Aorta (tissue), 5 donors: ENCODE data around the gene C13orf42. TPM values are rescaled to one million over a fixed set of nuclear protein-coding genes. Genes with fewer than 3 reads are reported as not detected.

Experiments used
- ATAC-seq: fragments of 200-7000 bp; cut with Tn5 transposase; one replicate; pipeline ENCODE4 v1.9.1; 2022; ENCODE audit warnings: moderate library complexity; ENCODE audit not compliant: low FRiP score
- DNase-seq, 2 donors: peaks; one replicate each; pipeline ENCODE4 v3.0.0-alpha.2; 2020
- H3K27ac ChIP-seq, 2 donors: one replicate each; pipeline ENCODE4 v1.5.1; 2013; ENCODE audit warnings: low read length in 2 of 2, mild to moderate bottlenecking in 2 of 2, moderate library complexity in 2 of 2, control low read depth in 1 of 2, inconsistent platforms in 1 of 2, low read depth in 1 of 2
- H3K27me3 ChIP-seq, 2 donors: one replicate each; pipeline ENCODE4 v1.6.1; 2013; ENCODE audit warnings: control low read depth in 1 of 2, low read length in 1 of 2, mild to moderate bottlenecking in 1 of 2, moderate library complexity in 1 of 2; ENCODE audit not compliant: insufficient read depth in 2 of 2, control insufficient read depth in 1 of 2
- H3K36me3 ChIP-seq, 2 donors: one replicate each; pipeline ENCODE4 v1.6.1; 2013; ENCODE audit warnings: control low read depth in 1 of 2, low read length in 1 of 2, mild to moderate bottlenecking in 1 of 2; ENCODE audit not compliant: insufficient read depth in 2 of 2, control insufficient read depth in 1 of 2
- H3K4me1 ChIP-seq, 2 donors: one replicate each; pipeline ENCODE4 v1.6.1; 2013; ENCODE audit warnings: low read length in 2 of 2, control low read depth in 1 of 2, mild to moderate bottlenecking in 1 of 2, moderate library complexity in 1 of 2; ENCODE audit not compliant: insufficient read depth in 2 of 2, control insufficient read depth in 1 of 2
- H3K4me3 ChIP-seq, 2 donors: one replicate each; pipeline ENCODE4 v1.5.1; 2013; ENCODE audit warnings: low read length in 2 of 2, control low read depth in 1 of 2, mild to moderate bottlenecking in 1 of 2
- H3K9me3 ChIP-seq: one replicate; pipeline ENCODE4 v1.6.1; 2013; ENCODE audit warnings: mild to moderate bottlenecking, low read length; ENCODE audit not compliant: control insufficient read depth
- WGBS, 2 donors: extraction: QIAGEN DNeasy Blood & Tissue Kit; methylation state at CpG; one replicate each; pipeline ENCODE4 v1.1.7; 2013; 5-methylcytosine and 5-hydroxymethylcytosine counted together
- intact Hi-C, 2 donors: fragments of 100-400 bp; cut with DNase I; formaldehyde crosslinking; loops; one replicate each; pipeline versions ENCODE4 v1.14.2 to v1.15.0; 2022
- polyA plus RNA-seq, 2 donors: library from polyadenylated mRNA; stranded (reverse); fragments of 200-250 nt; gene quantifications; one replicate each; pipeline ENCODE4 v1.2.3, GENCODE V29; 2013
- total RNA-seq, 2 donors: library from RNA; stranded (reverse); fragmentation: NEBNext Ultra II Directional; extraction: Animal tissue kit (Norgen Biotek cat#: 25700); gene quantifications; one replicate each; pipeline ENCODE4 v1.2.1, GENCODE V29; 2021
- donor health status: healthy with polysubstance abuse.
- donor health status: Bipolar disorder and iron deficiency.
- donor health status: DM: no; HTN: no; CAD: no.
- donor health status: DM: no; HTN: no; CAD: no.
- donor health status: DM: yes; HTN: yes; CAD: no.

The C13orf42 gene
- total and polyA plus RNA-seq, 4 donors: not detected

GRCh38 chr13:51111997-51112396 is 923 bp upstream of the C13orf42 start:
- intact Hi-C loops: no loop called here
- no peaks in the 10 kb centered on the region for H3K9me3 ChIP-seq
- H3K27ac ChIP-seq: no peak overlapping the region
- ATAC-seq (no peak), DNase-seq (no peak)
- H3K4me3 ChIP-seq: no peak overlapping the region
- H3K36me3 ChIP-seq: no peaks in the 10 kb centered on the region
- no peaks in the 10 kb centered on the region for H3K27me3 ChIP-seq
- 0% methylated on average over 1 of the region's 1 CpG for WGBS, 2 donors
- H3K4me1 ChIP-seq: no peaks in the 10 kb centered on the region

GRCh38 chr13:51107996-51108395 is 3.1 kb downstream of the C13orf42 start:
- intact Hi-C loops: no loop called here
- H3K36me3 ChIP-seq: no peaks in the 10 kb centered on the region
- ATAC-seq (no peak), DNase-seq (no peak)
- no peaks in the 10 kb centered on the region for H3K9me3 ChIP-seq
- no peaks in the 10 kb centered on the region for H3K27me3 ChIP-seq
- H3K4me3 ChIP-seq: no peak overlapping the region
- H3K27ac ChIP-seq: no peak overlapping the region
- H3K4me1 ChIP-seq: no peaks in the 10 kb centered on the region
- 87 to 90% methylated on average over 4 of the region's 4 CpGs for WGBS, 2 donors

- WGBS, 2 donors: 90% methylated on average over 4 of the region's 4 CpGs
- H3K4me3 ChIP-seq: no peak overlapping the region
- ATAC-seq (no peak), DNase-seq (no peak)
- no peaks in the 10 kb centered on the region for H3K4me1 ChIP-seq
- H3K27me3 ChIP-seq: peaks cover 0 to 1% of the 10 kb centered on the region in 2 donors
- no peaks in the 10 kb centered on the region for H3K36me3 ChIP-seq
- intact Hi-C loops: no loop called here
- H3K9me3 ChIP-seq: no peaks in the 10 kb centered on the region
- no peak overlapping the region for H3K27ac ChIP-seq
These were observed 6.0 kb downstream of the C13orf42 start for GRCh38 chr13:51105046-51105445.

- no peak for ATAC-seq
These were observed 9.3 kb downstream of the C13orf42 start for GRCh38 chr13:51101636-51102235.

DNA sequence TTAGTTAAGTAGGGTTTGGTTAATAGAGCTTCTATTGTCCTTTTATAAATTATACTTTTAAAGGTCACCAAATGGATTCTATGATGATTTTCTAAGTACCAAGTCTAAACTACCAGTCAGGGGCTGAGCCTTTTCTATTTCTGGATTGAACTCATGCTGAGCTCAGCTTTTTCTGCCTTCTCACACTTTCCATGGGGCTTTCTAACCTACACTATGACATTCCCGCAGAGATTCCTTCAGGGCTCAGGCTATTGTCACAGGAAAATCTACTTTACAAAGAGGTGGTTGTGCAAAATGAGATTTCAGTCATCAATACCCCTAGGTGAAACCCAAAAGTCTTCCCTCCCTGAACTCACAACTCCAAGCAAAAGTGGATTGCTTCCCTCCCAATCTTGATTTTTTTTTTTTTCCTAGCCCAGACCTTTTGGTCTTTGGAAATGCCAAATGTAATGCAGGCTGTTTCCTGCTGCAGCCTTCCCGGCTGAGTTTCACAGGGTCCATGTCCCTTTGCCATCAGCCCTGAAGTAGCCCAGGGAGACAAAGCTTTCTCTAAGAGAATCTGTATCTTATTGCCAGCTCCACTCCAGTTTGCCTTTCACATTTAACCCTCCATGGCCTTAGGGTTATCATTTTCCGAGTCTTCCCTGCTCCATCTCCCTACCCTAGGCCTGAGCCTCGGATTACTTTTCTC is 13.6 kb downstream of the C13orf42 start:
- Histone ChIP-seq H3K4me3 (no peak overlapping the region), H3K9me3 (no peaks in the 10 kb centered on the region), H3K27ac (no peak overlapping the region), H3K4me1 (no peaks in the 10 kb centered on the region), H3K36me3 (no peaks in the 10 kb centered on the region), H3K27me3 (peaks cover 0 to 1% of the 10 kb centered on the region in 2 donors)
- intact Hi-C loops: no loop called here
- ATAC-seq: no peak
- WGBS, 2 donors: 41 to 47% methylated on average over 4 of the region's 4 CpGs
- no peak for DNase-seq

More at GRCh38 chr13:51101636-51102235, 9.3 kb downstream of the C13orf42 start:
- H3K27ac ChIP-seq: no peak overlapping the region
- no peak overlapping the region for H3K4me3 ChIP-seq
- intact Hi-C loops: no loop called here
- H3K4me1 ChIP-seq: no peaks in the 10 kb centered on the region
- no peaks in the 10 kb centered on the region for H3K36me3 ChIP-seq
- 37 to 40% methylated on average over 5 of the region's 5 CpGs for WGBS, 2 donors
- no peak for DNase-seq
- no peaks in the 10 kb centered on the region for H3K9me3 ChIP-seq
- peaks cover 0 to 1% of the 10 kb centered on the region in 2 donors for H3K27me3 ChIP-seq

- 95 to 96% methylated on average over 1 of the region's 1 CpG for WGBS, 2 donors
- Histone ChIP-seq H3K36me3 (no peaks in the 10 kb centered on the region), H3K4me3 (no peak overlapping the region), H3K9me3 (no peaks in the 10 kb centered on the region), H3K27me3 (no peaks in the 10 kb centered on the region), H3K4me1 (no peaks in the 10 kb centered on the region), H3K27ac (no peak overlapping the region)
- intact Hi-C loops: no loop called here
- no peak for ATAC-seq
- DNase-seq: no peak
These were observed 14.9 kb downstream of the C13orf42 start for GRCh38 chr13:51096131-51096530.

DNA sequence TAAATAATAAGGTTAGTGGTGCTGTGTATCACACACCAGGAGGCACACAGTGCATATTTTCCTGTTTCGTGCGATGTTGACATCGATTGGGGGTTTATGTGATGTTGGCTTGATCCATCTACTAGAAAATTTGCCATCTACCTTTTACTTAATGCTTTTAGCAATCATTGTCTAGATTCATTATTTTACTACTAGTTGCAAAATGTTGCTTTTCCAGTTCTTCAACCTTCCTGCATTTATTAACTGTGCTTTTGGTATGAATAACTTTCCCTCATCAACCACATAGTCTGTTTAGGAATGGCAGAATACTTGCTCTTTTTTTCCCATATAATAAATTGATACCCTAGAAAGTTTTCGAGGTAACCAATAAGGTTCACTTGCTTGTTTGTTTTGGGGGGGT is 17.5 kb downstream of the C13orf42 start:
- H3K4me3 ChIP-seq: no peak overlapping the region
- intact Hi-C loops: no loop called here
- no peak for ATAC-seq
- DNase-seq: no peak
- H3K27me3 ChIP-seq: no peaks in the 10 kb centered on the region
- no peak overlapping the region for H3K27ac ChIP-seq
- no peaks in the 10 kb centered on the region for H3K36me3 ChIP-seq
- no peaks in the 10 kb centered on the region for H3K9me3 ChIP-seq
- H3K4me1 ChIP-seq: no peaks in the 10 kb centered on the region
- WGBS, 2 donors: 97 to 99% methylated on average over 4 of the region's 4 CpGs

GRCh38 chr13:51091839-51092238 is 19.2 kb downstream of the C13orf42 start:
- Histone ChIP-seq H3K36me3 (no peaks in the 10 kb centered on the region), H3K9me3 (no peaks in the 10 kb centered on the region), H3K27me3 (no peaks in the 10 kb centered on the region), H3K4me1 (no peaks in the 10 kb centered on the region), H3K27ac (no peak overlapping the region), H3K4me3 (no peak overlapping the region)
- no peak for DNase-seq
- intact Hi-C loops: no loop called here
- WGBS, 2 donors: 86 to 89% methylated on average over 4 of the region's 4 CpGs
- ATAC-seq: no peak

DNA sequence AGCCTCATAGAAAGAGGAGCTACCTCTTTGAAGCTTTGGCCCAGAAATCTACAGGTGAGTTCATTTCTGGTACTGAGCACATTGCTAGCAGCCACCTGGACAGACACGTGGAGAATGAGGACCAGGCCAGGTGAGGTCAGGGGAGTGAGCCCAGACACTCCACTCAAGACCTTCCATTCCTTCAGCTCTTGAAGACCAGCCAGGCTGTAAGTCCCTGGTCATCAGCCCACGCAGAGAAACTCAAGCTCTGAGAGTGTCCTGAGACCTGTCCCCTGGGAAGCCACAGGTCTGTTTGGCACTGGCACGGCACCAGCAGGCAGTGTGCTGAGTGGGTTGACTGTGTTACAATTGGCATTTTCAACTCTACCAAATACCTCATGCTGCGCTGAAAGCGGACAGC is 27.4 kb downstream of the C13orf42 start:
- no peaks in the 10 kb centered on the region for H3K36me3 ChIP-seq
- H3K9me3 ChIP-seq: no peaks in the 10 kb centered on the region
- intact Hi-C loops: no loop called here
- no peak overlapping the region for H3K27ac ChIP-seq
- ATAC-seq (no peak), DNase-seq (peak in 1 of 2 donors; percentile 66)
- no peaks in the 10 kb centered on the region for H3K4me1 ChIP-seq
- 59 to 64% methylated on average over 5 of the region's 5 CpGs for whole genome bisulfite sequencing, 2 donors
- no peaks in the 10 kb centered on the region for H3K27me3 ChIP-seq
- no peak overlapping the region for H3K4me3 ChIP-seq
